Measurements from ENCODE around the gene OR10S1. TPM values are rescaled to one million over a fixed set of nuclear protein-coding genes. Genes with fewer than 3 reads are reported as not detected.

Gene OR10S1
- polyA plus RNA-seq, 1 donor from 2014 or later = not detected

Other genes with a start within 250 kb of the OR10S1 start
- gene ZNF202, start 236.1 kb downstream of the OR10S1 start, polyA plus RNA-seq = 13.8 TPM
- gene OR6X1, start 223.3 kb downstream of the OR10S1 start, polyA plus RNA-seq = not detected
- gene OR6M1, start 171.4 kb downstream of the OR10S1 start, polyA plus RNA-seq = not detected
- not detected for gene TMEM225, start 92.1 kb downstream of the OR10S1 start, polyA plus RNA-seq
- not detected for gene OR8D4, start 75.6 kb downstream of the OR10S1 start, polyA plus RNA-seq
- not detected for gene OR4D5, start 38.2 kb downstream of the OR10S1 start, polyA plus RNA-seq
- not detected for gene OR6T1, start 33.9 kb downstream of the OR10S1 start, polyA plus RNA-seq
- gene OR10G6, start 17.4 kb upstream of the OR10S1 start, polyA plus RNA-seq = not detected
- gene OR10G4, start 35.2 kb upstream of the OR10S1 start, polyA plus RNA-seq = not detected
- gene OR10G9, start 45.2 kb upstream of the OR10S1 start, polyA plus RNA-seq = not detected
- gene OR10G8, start 49.0 kb upstream of the OR10S1 start, polyA plus RNA-seq = not detected
- gene OR10G7, start 63.5 kb upstream of the OR10S1 start, polyA plus RNA-seq = not detected
- gene VWA5A, start 137.7 kb upstream of the OR10S1 start, polyA plus RNA-seq = 12.8 TPM
- not detected for gene OR10D3, start 205.6 kb upstream of the OR10S1 start, polyA plus RNA-seq

Data from IgD-negative memory B cell (primary cell).